HepG2 (cell line): ENCODE data around the gene FBXO39. TPM values are rescaled to one million over a fixed set of nuclear protein-coding genes. Genes with fewer than 3 reads are reported as not detected.

Experiments used
- ATAC-seq: fragments of 200-7000 bp; cut with Tn5 transposase; 3 replicates; pipeline ENCODE4 v1.9.1; 2020; ENCODE audit warnings: mild to moderate bottlenecking, moderate library complexity
- BruUV-seq: library from RNA; stranded (reverse); fragments of 400-500 nt; replicated peaks from 2 replicates; lab custom pipeline; 2021; lab: Mats Ljungman, UMichigan
- CTCF ChIA-PET: fragments of 300-600 bp; formaldehyde crosslinking; extraction: SDS; loops from one replicate; lab custom pipeline; 2021; ENCODE audit warnings: low total read pairs, inconsistent platforms, low intra/inter-chr PET ratio; lab: Yijun Ruan, JAX
- POLR2A ChIA-PET: fragments of 350-600 bp; sonication (Branson Sonifier 250); formaldehyde crosslinking; loops from one replicate; lab custom pipeline; 2020; ENCODE audit warnings: antibody characterized with exemption, inconsistent platforms; lab: Yijun Ruan, JAX
- DNase-seq: peaks from one replicate; pipeline ENCODE4 v3.0.0-alpha.2; 2015; ENCODE audit warnings: low spot score
- FAIRE-seq: peaks from 3 replicates; lab custom pipeline; 2011; peaks lifted over from hg19 to GRCh38; lab: Jason Lieb, UNC
- H2AFZ ChIP-seq: one replicate; pipeline ENCODE4 v1.6.1; 2011; ENCODE audit warnings: low read length, inconsistent platforms
- H3K27ac ChIP-seq: fragments of 300-600 bp; 3 replicates; pipeline ENCODE4 v1.8.0; 2011; ENCODE audit warnings: mixed run types, mild to moderate bottlenecking, mixed read lengths, low read length, inconsistent platforms; ENCODE audit not compliant: insufficient read depth; ENCODE audit errors: extremely low read length
- H3K27me3 ChIP-seq, 2 experiments: fragments of 200-600 bp in 1 of 2; 2 replicates in 1 of 2; 3 replicates in 1 of 2; pipeline versions ENCODE4 v1.6.0 to v1.8.0; 2011; ENCODE audit warnings: low read length in 2 of 2, mild to moderate bottlenecking in 2 of 2, moderate library complexity in 2 of 2, inconsistent platforms in 1 of 2; ENCODE audit not compliant: insufficient read depth in 2 of 2, control insufficient read depth in 1 of 2
- H3K36me3 ChIP-seq, 2 experiments: fragments of 200-600 bp in 1 of 2; replicated peaks in 1 of 2; 2 replicates in 1 of 2; 3 replicates in 1 of 2; pipeline versions ENCODE4 v1.5.1 to v1.8.0; 2011; ENCODE audit warnings: low read length in 2 of 2, inconsistent platforms in 1 of 2; ENCODE audit not compliant: insufficient read depth in 2 of 2, control insufficient read depth in 1 of 2
- H3K4me1 ChIP-seq: 2 replicates; pipeline ENCODE4 v1.5.1; 2012; ENCODE audit warnings: low read length, inconsistent platforms; ENCODE audit not compliant: insufficient read depth
- H3K4me2 ChIP-seq: 2 replicates; pipeline ENCODE4 v1.6.0; 2011; ENCODE audit warnings: low read depth, low read length, inconsistent platforms
- H3K4me3 ChIP-seq, 3 experiments: fragments of 200-600 bp in 1 of 3; sonication (generic), shearing (Covaris generic) in 1 of 3; replicated peaks in 1 of 3; 2 replicates each; pipeline ENCODE4 v1.5.1; 2011 to 2016; ENCODE audit warnings: low read length in 3 of 3, inconsistent platforms in 2 of 3, low read depth in 2 of 3, mild to moderate bottlenecking in 2 of 3, control low read depth in 1 of 3, mixed read lengths in 1 of 3; ENCODE audit not compliant: insufficient read depth in 1 of 3
- H3K79me2 ChIP-seq: one replicate; pipeline ENCODE4 v1.6.1; 2011; ENCODE audit warnings: low read length, inconsistent platforms; ENCODE audit not compliant: insufficient read depth
- H3K9ac ChIP-seq: 2 replicates; pipeline ENCODE4 v1.6.0; 2011; ENCODE audit warnings: mild to moderate bottlenecking, low read depth, low read length, inconsistent platforms; ENCODE audit not compliant: insufficient read depth
- H3K9me3 ChIP-seq: 2 replicates; pipeline ENCODE4 v1.5.1; 2012; ENCODE audit warnings: mild to moderate bottlenecking, low read length
- H4K20me1 ChIP-seq: 2 replicates; pipeline ENCODE4 v1.6.0; 2011; ENCODE audit warnings: inconsistent platforms, mild to moderate bottlenecking, low read length, moderate library complexity; ENCODE audit not compliant: insufficient read depth
- CHCHD3 ChIP-seq: sonication (generic); formaldehyde crosslinking; IDR thresholded peaks from 2 replicates; pipeline ENCODE4 v1.8.0; 2022; ENCODE audit warnings: mild to moderate bottlenecking, missing genetic modification reagents, moderate library complexity
- FOXK1 ChIP-seq: sonication (generic); formaldehyde crosslinking; IDR thresholded peaks from 2 replicates; pipeline ENCODE4 v1.4.0; 2020; ENCODE audit warnings: low read depth, missing genetic modification reagents, borderline replicate concordance
- FOXO4 ChIP-seq: sonication (generic); formaldehyde crosslinking; conservative IDR thresholded peaks from 2 replicates; pipeline ENCODE4 v1.8.1; 2023; ENCODE audit warnings: missing genetic modification reagents
- NCOA5 ChIP-seq: sonication (generic); formaldehyde crosslinking; IDR thresholded peaks from 2 replicates; pipeline ENCODE4 v1.4.0; 2020; ENCODE audit warnings: missing genetic modification reagents
- NR2F1 ChIP-seq, 2 experiments: fragments of 450-650 bp in 1 of 2; formaldehyde crosslinking in 1 of 2; IDR thresholded peaks; 2 replicates each; pipeline versions ENCODE4 v1.5.0 to v1.6.1; 2016 to 2020; ENCODE audit warnings: mild to moderate bottlenecking in 1 of 2, missing compliant biosample characterization in 1 of 2, missing genetic modification reagents in 1 of 2, moderate library complexity in 1 of 2
- POLR2AphosphoS2 ChIP-seq: IDR thresholded peaks from 2 replicates; pipeline ENCODE4 v1.6.1; 2011; ENCODE audit warnings: low read depth, low read length, improper control_type of control experiment
- SOX13 ChIP-seq, 3 experiments: fragments of 450-650 bp in 1 of 3; sonication (generic) in 1 of 3; formaldehyde crosslinking in 1 of 3; IDR thresholded peaks in 2 of 3; conservative IDR thresholded peaks in 1 of 3; 2 replicates each; pipeline versions ENCODE4 v1.5.0 to v1.6.1; 2016 to 2020; ENCODE audit warnings: antibody characterized with exemption in 1 of 3, mild to moderate bottlenecking in 1 of 3, missing compliant biosample characterization in 1 of 3, missing genetic modification reagents in 1 of 3, moderate library complexity in 1 of 3
- TERF1 ChIP-seq: sonication (generic); formaldehyde crosslinking; IDR thresholded peaks from 2 replicates; pipeline ENCODE4 v1.8.0; 2022; ENCODE audit warnings: mild to moderate bottlenecking, missing genetic modification reagents, moderate library complexity
- TFAP4 ChIP-seq: sonication (generic); IDR thresholded peaks from 2 replicates; pipeline ENCODE4 v1.6.1; 2016; ENCODE audit warnings: low read depth, borderline replicate concordance
- ZNF629 ChIP-seq: sonication (generic); formaldehyde crosslinking; conservative IDR thresholded peaks from 2 replicates; pipeline ENCODE4 v1.5.0; 2020; ENCODE audit warnings: missing genetic modification reagents
- WGBS: methylation state at CpG from one replicate; pipeline ENCODE4 v1.1.6; 2017; ENCODE audit warnings: low lambda C conversion rate; 5-methylcytosine and 5-hydroxymethylcytosine counted together
- in situ Hi-C: cut with HindIII; loops from 2 replicates; pipeline ENCODE4 v1.10.0; 2017; ENCODE audit warnings: low pct_unique_long_range_greater_than_20kb; ENCODE audit not compliant: extremely low pct_ligation_motif_present
- intact Hi-C: fragments of 100-400 bp; cut with micrococcal nuclease; formaldehyde crosslinking; loops from one replicate; pipeline ENCODE4 v1.10.0; 2022; ENCODE audit not compliant: unreplicated experiment
- polyA plus RNA-seq, 8 experiments: library from polyadenylated mRNA; depleted of rRNA in 3 of 8; stranded (reverse) in 7 of 8; unstranded in 1 of 8; fragments of >200 nt; fragmentation: Illumina TruSeq in 4 of 8; extraction: Trizol in 4 of 8; gene quantifications; 2 replicates each; pipeline versions ENCODE4 v1.2.1 to v1.2.3, GENCODE V29; 2011 to 2016; ENCODE audit warnings: low read depth in 4 of 8, missing spikeins in 1 of 8, mixed read lengths in 1 of 8; ENCODE audit not compliant: insufficient read depth in 1 of 8
- total RNA-seq, 5 experiments: library from RNA; depleted of rRNA; stranded (reverse); fragments of >200 nt; fragmentation: Illumina TruSeq; extraction: Trizol; gene quantifications; 2 replicates each; pipeline ENCODE4 v1.2.3, GENCODE V29; 2016; ENCODE audit warnings: low read depth in 1 of 5
- TF ChIP-seq, protein P1 (sequence below): IDR thresholded peaks from 2 replicates; pipeline ENCODE4 v1.6.1; 2016; ENCODE audit warnings: mild to moderate bottlenecking
- TF ChIP-seq, protein P2 (sequence below): sonication (generic); formaldehyde crosslinking; conservative IDR thresholded peaks from 2 replicates; pipeline ENCODE4 v1.4.0; 2020; ENCODE audit warnings: missing genetic modification reagents

FBXO39 gene
- total and polyA plus RNA-seq, 2 of the 13 experiments (the other 11 are each of a cell fraction or from before 2014, with no cell fraction given): 0.09 TPM; not detected in 1

- Histone ChIP-seq H4K20me1 (no peaks in the 10 kb centered on the region), H3K27ac (no peak overlapping the region), H2AFZ (no peak overlapping the region), H3K27me3 (no peaks in the 10 kb centered on the region), H3K9me3 (no peaks in the 10 kb centered on the region), H3K4me2 (no peak overlapping the region), H3K4me3 (no peak overlapping the region), H3K79me2 (no peaks in the 10 kb centered on the region), H3K9ac (no peak overlapping the region), H3K4me1 (peaks cover 13% of the 10 kb centered on the region), H3K36me3 (no peaks in the 10 kb centered on the region)
- TF ChIP-seq NCOA5 (CRISPR knock-in tag): no peak
- no peak for TF ChIP-seq FOXK1
- TF ChIP-seq POLR2AphosphoS2: no peak
- no peak for TF ChIP-seq FOXO4 (CRISPR knock-in tag)
- no peak for TF ChIP-seq CHCHD3 (CRISPR knock-in tag)
- TF ChIP-seq TERF1 (CRISPR knock-in tag): no peak
- ChIA-PET CTCF (no interaction called here), POLR2A (no interaction called here)
- DNase-seq: no peak
- FAIRE-seq: no peak
- in situ Hi-C loops: no loop called here
- WGBS: 86% methylated on average over 3 of the region's 3 CpGs
- no TSS peak for BruUV-seq
- no peak for ATAC-seq
- intact Hi-C loops: no loop called here
Measured at GRCh38 chr17:6818938-6819337, 42.9 kb downstream of the FBXO39 start.

GRCh38 chr17:6823011-6823442 is 47.0 kb downstream of the FBXO39 start:
- H3K4me3 ChIP-seq: no peak overlapping the region
- H4K20me1 ChIP-seq: no peaks in the 10 kb centered on the region
- ChIA-PET POLR2A (no interaction called here), CTCF (no interaction called here)
- no peak overlapping the region for H3K9ac ChIP-seq
- ATAC-seq (no peak), FAIRE-seq (no peak), DNase-seq (no peak)
- no peaks in the 10 kb centered on the region for H3K27me3 ChIP-seq
- H3K79me2 ChIP-seq: no peaks in the 10 kb centered on the region
- in situ Hi-C loops: no loop called here
- intact Hi-C loops: no loop called here
- no peak overlapping the region for H3K4me2 ChIP-seq
- H2AFZ ChIP-seq: no peak overlapping the region
- H3K36me3 ChIP-seq: no peaks in the 10 kb centered on the region
- BruUV-seq: no TSS peak
- peaks cover 13% of the 10 kb centered on the region for H3K4me1 ChIP-seq
- H3K9me3 ChIP-seq: no peaks in the 10 kb centered on the region
- H3K27ac ChIP-seq: no peak overlapping the region
- TF ChIP-seq ZNF629 (CRISPR knock-in tag) (no peak), TFAP4 (peak; percentile 40; the same call in 1 of the 2 replicates), NR2F1 (CRISPR knock-in tag; IDR thresholded peaks at IDR 0.05) (peak in 1 of 2 experiments; percentile 51; a peak in 1 of 4 replicates), SOX13 (IDR thresholded peaks at IDR 0.05) (no peak), SOX13 (CRISPR knock-in tag; conservative IDR thresholded peaks at IDR 0.05 in 1 of 2, IDR thresholded peaks at IDR 0.05 in 1 of 2) (peak in 1 of 2 experiments; percentile 12; a peak in 1 of 4 replicates)
- TF ChIP-seq, protein P1, sequence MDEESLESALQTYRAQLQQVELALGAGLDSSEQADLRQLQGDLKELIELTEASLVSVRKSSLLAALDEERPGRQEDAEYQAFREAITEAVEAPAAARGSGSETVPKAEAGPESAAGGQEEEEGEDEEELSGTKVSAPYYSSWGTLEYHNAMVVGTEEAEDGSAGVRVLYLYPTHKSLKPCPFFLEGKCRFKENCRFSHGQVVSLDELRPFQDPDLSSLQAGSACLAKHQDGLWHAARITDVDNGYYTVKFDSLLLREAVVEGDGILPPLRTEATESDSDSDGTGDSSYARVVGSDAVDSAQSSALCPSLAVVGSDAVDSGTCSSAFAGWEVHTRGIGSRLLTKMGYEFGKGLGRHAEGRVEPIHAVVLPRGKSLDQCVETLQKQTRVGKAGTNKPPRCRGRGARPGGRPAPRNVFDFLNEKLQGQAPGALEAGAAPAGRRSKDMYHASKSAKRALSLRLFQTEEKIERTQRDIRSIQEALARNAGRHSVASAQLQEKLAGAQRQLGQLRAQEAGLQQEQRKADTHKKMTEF (CRISPR knock-in tag): no peak
- TF ChIP-seq, protein P2, sequence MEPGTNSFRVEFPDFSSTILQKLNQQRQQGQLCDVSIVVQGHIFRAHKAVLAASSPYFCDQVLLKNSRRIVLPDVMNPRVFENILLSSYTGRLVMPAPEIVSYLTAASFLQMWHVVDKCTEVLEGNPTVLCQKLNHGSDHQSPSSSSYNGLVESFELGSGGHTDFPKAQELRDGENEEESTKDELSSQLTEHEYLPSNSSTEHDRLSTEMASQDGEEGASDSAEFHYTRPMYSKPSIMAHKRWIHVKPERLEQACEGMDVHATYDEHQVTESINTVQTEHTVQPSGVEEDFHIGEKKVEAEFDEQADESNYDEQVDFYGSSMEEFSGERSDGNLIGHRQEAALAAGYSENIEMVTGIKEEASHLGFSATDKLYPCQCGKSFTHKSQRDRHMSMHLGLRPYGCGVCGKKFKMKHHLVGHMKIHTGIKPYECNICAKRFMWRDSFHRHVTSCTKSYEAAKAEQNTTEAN (CRISPR knock-in tag): no peak
